GM19438 (cell line): ENCODE data around the gene KRT6C.

Experiments
- ATAC-seq: cut with Tn5 transposase; IDR thresholded peaks from one replicate; pipeline ENCODE4 v1.9.1; 2021; ENCODE audit warnings: low read depth; ENCODE audit not compliant: unreplicated experiment

KRT6C gene

GRCh38 chr12:52436000-52436827, 37.4 kb downstream of the KRT6C start:
- ATAC-seq = no peak

GRCh38 chr12:52435659-52435999, 38.0 kb downstream of the KRT6C start:
- no peak for ATAC-seq

GRCh38 chr12:52434760-52435530, 38.7 kb downstream of the KRT6C start:
- ATAC-seq = no peak

- ATAC-seq = no peak
Observed at GRCh38 chr12:52434081-52434733, 39.4 kb downstream of the KRT6C start, which contains the start of gene KRT75. Gene KRT75 (minus strand): TSS chr12:52434371. CDS start chr12:52434304, 67 bp downstream.

- ATAC-seq = no peak
Observed at GRCh38 chr12:52433501-52434080, 40.0 kb downstream of the KRT6C start.

- ATAC-seq = no peak
Observed at GRCh38 chr12:52432559-52433207, 40.9 kb downstream of the KRT6C start.

GRCh38 chr12:52428121-52428520, 45.5 kb downstream of the KRT6C start:
- ATAC-seq = no peak

- no peak for ATAC-seq
Observed at GRCh38 chr12:52427083-52427482, 46.5 kb downstream of the KRT6C start.

- no peak for ATAC-seq
Observed at GRCh38 chr12:52426034-52426433, 47.6 kb downstream of the KRT6C start.

- no peak for ATAC-seq
Observed at GRCh38 chr12:52425466-52425865, 48.1 kb downstream of the KRT6C start.

- ATAC-seq = no peak
Observed at GRCh38 chr12:52423661-52424500, 49.7 kb downstream of the KRT6C start.

GRCh38 chr12:52423035-52423434, 50.6 kb downstream of the KRT6C start:
- ATAC-seq = no peak

- no peak for ATAC-seq
Observed at GRCh38 chr12:52419656-52420055, 53.9 kb downstream of the KRT6C start.

- no peak for ATAC-seq
Observed at GRCh38 chr12:52418576-52419110, 55.0 kb downstream of the KRT6C start.
